GM12874 (cell line): ENCODE measurements around the gene CCNG1.

Experiments used
- TF ChIP-seq, protein P1 (sequence below): IDR thresholded peaks from 2 replicates; pipeline ENCODE4 v1.5.1; 2011; ENCODE audit warnings: low read depth, mild to moderate bottlenecking, control low read depth, low read length, moderate library complexity; ENCODE audit not compliant: insufficient read depth

Gene CCNG1

DNA sequence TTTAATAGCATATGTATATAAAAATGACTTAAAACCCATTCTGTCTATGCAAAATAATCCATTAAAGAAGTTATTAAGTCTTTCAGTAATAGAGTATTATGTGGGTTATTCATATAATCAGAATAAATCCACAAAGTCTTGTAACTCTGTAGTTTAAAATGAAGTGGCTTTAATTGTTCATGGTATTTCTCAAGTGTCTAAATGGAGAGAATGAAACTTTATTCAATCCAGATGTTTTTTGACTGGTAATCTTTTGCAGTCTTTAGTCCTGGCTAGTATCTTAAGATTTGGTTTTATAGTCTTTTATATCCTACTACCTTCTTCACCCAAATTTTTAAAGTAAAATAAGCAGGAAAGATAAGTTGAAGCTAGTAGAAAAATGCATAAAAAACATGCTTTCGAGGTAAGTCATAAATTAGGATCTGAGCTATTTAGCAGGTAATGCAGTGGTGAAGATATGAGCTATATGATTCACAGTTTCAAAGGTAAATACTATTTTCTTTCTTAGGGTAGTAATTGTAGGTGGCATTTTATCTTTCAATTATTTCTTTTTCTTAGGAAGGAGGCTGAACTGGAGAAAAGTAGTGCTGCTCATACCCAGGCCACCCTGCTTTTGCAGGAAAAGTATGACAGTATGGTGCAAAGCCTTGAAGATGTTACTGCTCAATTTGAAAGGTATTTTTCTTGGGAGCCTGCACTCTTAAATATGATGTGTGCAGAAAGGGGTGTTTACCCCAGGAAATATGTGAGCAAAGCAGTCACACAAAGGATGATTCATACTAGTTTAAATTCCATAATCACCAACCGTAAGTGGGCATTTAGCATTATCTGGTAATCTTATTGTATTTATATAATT is 41.0 kb downstream of the CCNG1 start:
- TF ChIP-seq, protein P1, sequence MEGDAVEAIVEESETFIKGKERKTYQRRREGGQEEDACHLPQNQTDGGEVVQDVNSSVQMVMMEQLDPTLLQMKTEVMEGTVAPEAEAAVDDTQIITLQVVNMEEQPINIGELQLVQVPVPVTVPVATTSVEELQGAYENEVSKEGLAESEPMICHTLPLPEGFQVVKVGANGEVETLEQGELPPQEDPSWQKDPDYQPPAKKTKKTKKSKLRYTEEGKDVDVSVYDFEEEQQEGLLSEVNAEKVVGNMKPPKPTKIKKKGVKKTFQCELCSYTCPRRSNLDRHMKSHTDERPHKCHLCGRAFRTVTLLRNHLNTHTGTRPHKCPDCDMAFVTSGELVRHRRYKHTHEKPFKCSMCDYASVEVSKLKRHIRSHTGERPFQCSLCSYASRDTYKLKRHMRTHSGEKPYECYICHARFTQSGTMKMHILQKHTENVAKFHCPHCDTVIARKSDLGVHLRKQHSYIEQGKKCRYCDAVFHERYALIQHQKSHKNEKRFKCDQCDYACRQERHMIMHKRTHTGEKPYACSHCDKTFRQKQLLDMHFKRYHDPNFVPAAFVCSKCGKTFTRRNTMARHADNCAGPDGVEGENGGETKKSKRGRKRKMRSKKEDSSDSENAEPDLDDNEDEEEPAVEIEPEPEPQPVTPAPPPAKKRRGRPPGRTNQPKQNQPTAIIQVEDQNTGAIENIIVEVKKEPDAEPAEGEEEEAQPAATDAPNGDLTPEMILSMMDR = no peak

DNA sequence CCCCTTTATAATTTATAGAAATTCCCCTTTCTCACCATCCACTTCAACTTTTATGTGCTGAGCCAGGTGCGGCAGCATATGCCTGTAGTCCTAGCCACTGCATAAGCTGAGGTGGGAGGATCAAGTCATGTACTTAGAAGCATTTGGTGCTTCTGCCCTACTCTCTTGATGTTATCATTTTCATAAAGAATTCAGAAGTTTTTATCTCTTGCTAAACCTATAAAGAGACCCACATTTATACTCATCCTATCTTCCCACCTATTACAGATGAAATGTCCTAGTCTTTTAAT is 41.5 kb downstream of the CCNG1 start:
- TF ChIP-seq, protein P1 = no peak

DNA sequence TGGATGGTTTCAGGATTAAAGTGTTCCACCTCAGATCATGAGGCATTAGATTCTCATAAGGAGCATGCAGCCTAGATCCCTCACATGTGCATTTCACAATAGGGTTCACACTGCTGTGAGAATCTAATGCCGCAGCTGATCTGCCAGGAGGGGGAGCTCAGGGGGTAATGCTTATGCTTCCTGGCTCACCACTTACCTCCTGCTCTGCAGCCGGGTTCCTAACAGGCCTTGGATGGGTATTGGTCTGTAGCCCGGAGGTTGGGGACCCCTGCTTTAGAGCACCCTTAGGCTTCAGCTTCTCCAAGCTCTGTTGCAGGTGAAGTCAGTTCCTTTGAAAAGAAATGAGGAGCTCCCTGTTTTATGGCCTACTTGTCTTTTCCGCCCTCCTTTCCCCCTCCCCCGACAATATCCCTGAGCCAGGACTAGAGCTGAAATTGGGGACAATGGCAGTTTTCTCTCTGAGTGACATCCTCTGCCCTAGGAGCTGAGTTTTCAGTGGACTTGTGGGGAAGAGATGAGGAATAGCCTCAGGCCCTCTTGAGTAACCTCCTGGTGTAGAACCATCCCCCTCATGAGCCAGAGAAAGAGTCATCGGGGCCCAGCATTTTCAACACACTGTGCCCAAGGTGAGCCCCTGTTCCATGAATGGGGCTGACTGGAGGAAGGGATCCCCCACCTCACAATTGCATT is 51.8 kb downstream of the CCNG1 start:
- TF ChIP-seq, protein P1 = no peak

DNA sequence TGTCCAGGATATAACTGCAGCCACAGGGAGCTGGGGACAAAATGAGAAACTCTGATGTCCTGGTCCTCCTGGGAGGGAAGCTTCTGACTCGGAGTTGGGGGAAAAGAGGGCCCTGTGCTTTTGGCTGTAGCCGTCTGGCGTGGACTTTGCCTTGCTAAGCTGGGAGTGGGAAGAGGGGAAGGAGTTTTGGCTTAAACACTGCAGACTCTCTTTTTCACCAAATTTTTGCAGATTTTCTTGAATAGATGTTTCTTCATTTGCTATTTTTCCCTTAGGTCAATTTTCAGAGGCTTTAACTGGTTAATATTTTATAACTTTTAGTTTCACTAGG is 52.3 kb downstream of the CCNG1 start:
- TF ChIP-seq, protein P1 = no peak
